Epithelial cell of proximal tubule (primary cell): Measurements from ENCODE around the gene IP6K3. TPM values are rescaled to one million over a fixed set of nuclear protein-coding genes. Genes with fewer than 3 reads are reported as not detected.

ENCODE experiments used
- DNase-seq: peaks from one replicate; pipeline ENCODE4 v3.0.0-alpha.2; 2011; ENCODE audit warnings: low read depth
- H3K4me3 ChIP-seq: 2 replicates; pipeline ENCODE4 v1.5.1; 2011; ENCODE audit warnings: low read depth, mild to moderate bottlenecking, low read length
- CTCF ChIP-seq: conservative IDR thresholded peaks from 2 replicates; pipeline ENCODE4 v1.5.1; 2012; ENCODE audit warnings: low read depth, mild to moderate bottlenecking, low read length
- total RNA-seq: library from RNA; depleted of rRNA; stranded (reverse); fragments of >200 nt; gene quantifications from 2 replicates; pipeline ENCODE4 v1.2.3, GENCODE V29; 2015

The IP6K3 gene
- total RNA-seq, 1 donor from 2014 or later: 0.40 TPM

DNA sequence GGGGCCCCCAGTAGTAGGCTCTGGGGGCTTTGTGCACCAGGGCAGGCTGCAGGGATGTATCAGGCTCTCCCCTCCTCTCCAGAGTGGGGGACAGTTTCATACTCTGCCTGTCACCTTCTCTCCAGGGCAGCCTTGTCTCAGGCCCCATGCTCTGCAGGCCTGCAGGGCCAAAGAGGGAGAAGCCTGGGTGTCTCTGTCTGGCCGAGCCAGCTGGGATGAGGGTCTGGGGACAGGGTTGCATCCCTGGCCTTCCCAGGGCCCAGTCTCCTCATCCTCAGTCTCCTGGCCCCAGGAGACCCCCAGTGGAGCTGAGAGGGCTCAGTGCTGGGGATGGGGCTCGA lies 14.8 kb upstream of the IP6K3 start:
- TF ChIP-seq CTCF: no peak
- no peak overlapping the region for H3K4me3 ChIP-seq
- no peak for DNase-seq

DNA sequence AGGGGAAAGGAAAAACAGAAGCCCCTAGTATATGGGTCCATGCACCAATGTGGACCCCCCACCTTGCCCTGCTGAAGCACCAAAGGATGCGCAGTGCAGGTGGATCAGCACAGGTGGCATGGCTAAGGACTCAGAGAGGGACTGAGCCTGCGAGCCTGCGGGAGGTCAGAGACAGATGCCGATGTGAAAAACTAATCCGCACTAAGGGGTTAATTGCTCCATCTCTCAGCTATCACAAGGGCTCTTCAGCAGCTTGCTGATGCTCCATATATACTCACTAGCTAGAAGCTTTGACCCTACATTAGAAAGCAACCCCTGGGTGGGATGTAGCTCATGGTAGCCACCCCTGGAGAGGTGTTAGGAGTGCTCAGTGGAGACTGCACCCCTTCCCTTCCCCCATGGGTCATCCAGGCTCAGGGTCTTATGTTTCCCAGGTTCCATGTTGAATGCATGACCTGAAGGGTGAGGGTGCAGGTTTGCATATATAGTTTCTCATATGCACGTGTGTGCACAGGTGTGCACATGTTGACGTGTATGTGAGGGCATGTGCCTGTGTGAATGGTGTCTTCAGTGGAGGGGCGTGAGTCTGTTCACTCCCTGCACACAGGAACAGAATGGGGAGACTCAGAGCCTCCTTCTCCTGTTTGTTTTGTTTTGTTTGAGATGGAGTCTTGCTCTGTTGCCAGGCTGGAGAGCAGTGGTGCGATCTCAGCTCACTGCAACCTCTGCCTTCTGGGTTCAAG lies 13.4 kb upstream of the IP6K3 start:
- no peak overlapping the region for H3K4me3 ChIP-seq
- no peak for DNase-seq
- TF ChIP-seq CTCF: no peak

DNA sequence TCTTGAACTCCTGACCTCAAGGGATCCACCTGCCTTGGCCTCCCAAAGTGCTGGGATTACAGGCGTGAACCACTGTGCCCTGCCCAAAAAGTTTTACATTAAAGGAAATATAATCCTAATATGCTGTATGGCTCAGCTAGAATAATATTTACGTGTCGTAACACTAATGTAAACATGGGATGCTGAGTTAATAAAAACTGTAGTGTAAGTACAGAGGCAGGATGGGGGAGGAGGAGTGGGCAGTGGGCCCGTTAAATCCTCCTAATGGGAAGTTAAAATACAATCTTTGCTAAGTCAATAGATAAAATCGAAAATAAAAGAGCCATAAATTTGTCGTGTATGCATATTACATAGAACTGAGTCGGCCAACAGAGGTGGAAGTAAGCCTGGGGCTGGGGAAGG lies 12.1 kb upstream of the IP6K3 start:
- H3K4me3 ChIP-seq: no peak overlapping the region
- DNase-seq: no peak
- TF ChIP-seq CTCF: no peak

GRCh38 chr6:33757906-33758305 lies 11.2 kb upstream of the IP6K3 start:
- H3K4me3 ChIP-seq: no peak overlapping the region
- TF ChIP-seq CTCF: no peak
- DNase-seq: no peak

- DNase-seq: no peak
- no peak overlapping the region for H3K4me3 ChIP-seq
- no peak for TF ChIP-seq CTCF
Observed at GRCh38 chr6:33757113-33757512, 10.4 kb upstream of the IP6K3 start.

GRCh38 chr6:33756211-33756954 lies 9.7 kb upstream of the IP6K3 start:
- no peak for TF ChIP-seq CTCF
- no peak for DNase-seq
- H3K4me3 ChIP-seq: no peak overlapping the region
